WTC11 (cell line): Measurements from ENCODE around the gene NCKAP5. TPM values are rescaled to one million over a fixed set of nuclear protein-coding genes. Genes with fewer than 3 reads are reported as not detected.

Experiments
- ATAC-seq: fragments of 200-7000 bp; cut with Tn5 transposase; 2 replicates; pipeline ENCODE4 v1.10.0; 2021; ENCODE audit warnings: mild to moderate bottlenecking, moderate library complexity
- CTCF ChIA-PET: fragments of 300-600 bp; sonication (Branson Sonifier 250); formaldehyde crosslinking; loops from one replicate; lab custom pipeline; 2021; ENCODE audit warnings: antibody characterized with exemption; lab: Charles Lee
- POLR2A ChIA-PET: fragments of 350-600 bp; sonication (Branson Sonifier 250); formaldehyde crosslinking; loops from one replicate; lab custom pipeline; 2021; ENCODE audit warnings: antibody characterized with exemption; lab: Charles Lee
- DNase-seq: peaks from one replicate; pipeline ENCODE4 v3.0.0; 2021; ENCODE audit warnings: low spot score
- H3K27ac Mint-ChIP-seq: 2 replicates; pipeline ENCODE4 v1.8.0; 2021; ENCODE audit warnings: mixed read lengths
- H3K27me3 Mint-ChIP-seq: 2 replicates; pipeline ENCODE4 v1.8.0; 2021; ENCODE audit warnings: low read depth, mild to moderate bottlenecking, moderate library complexity, mixed read lengths
- H3K36me3 Mint-ChIP-seq: 2 replicates; pipeline ENCODE4 v1.8.0; 2021; ENCODE audit warnings: mixed read lengths
- H3K4me1 Mint-ChIP-seq: 2 replicates; pipeline ENCODE4 v1.8.0; 2022; ENCODE audit warnings: mixed read lengths
- H3K4me3 Mint-ChIP-seq: 2 replicates; pipeline ENCODE4 v1.8.0; 2021; ENCODE audit warnings: mild to moderate bottlenecking, moderate library complexity, mixed read lengths
- H3K9me3 Mint-ChIP-seq: 2 replicates; pipeline ENCODE4 v1.8.0; 2021; ENCODE audit warnings: mixed read lengths
- AR ChIP-seq: fragments of 250-450 bp; sonication (Bioruptor Pico); IDR thresholded peaks from 2 replicates; pipeline ENCODE4 v1.9.0; 2021; ENCODE audit warnings: mild to moderate bottlenecking
- CBFB ChIP-seq: sonication (generic); formaldehyde crosslinking; IDR thresholded peaks from 2 replicates; pipeline ENCODE4 v1.8.1; 2022; ENCODE audit warnings: mild to moderate bottlenecking, low read depth, missing genetic modification reagents
- CREM ChIP-seq: sonication (generic); formaldehyde crosslinking; IDR thresholded peaks from 2 replicates; pipeline ENCODE4 v1.8.1; 2022; ENCODE audit warnings: mild to moderate bottlenecking, missing genetic modification reagents, moderate library complexity
- FOXP1 ChIP-seq: sonication (generic); formaldehyde crosslinking; IDR thresholded peaks from 2 replicates; pipeline ENCODE4 v1.8.0; 2022; ENCODE audit warnings: missing genetic modification reagents, mild to moderate bottlenecking, moderate library complexity, borderline replicate concordance
- NR2C2 ChIP-seq: sonication (generic); formaldehyde crosslinking; IDR thresholded peaks from 2 replicates; pipeline ENCODE4 v1.8.0; 2022; ENCODE audit warnings: mild to moderate bottlenecking, missing genetic modification reagents
- NR3C1 ChIP-seq: sonication (generic); formaldehyde crosslinking; conservative IDR thresholded peaks from 2 replicates; pipeline ENCODE4 v1.8.1; 2023; ENCODE audit warnings: low read depth, mild to moderate bottlenecking, missing genetic modification reagents
- OVOL2 ChIP-seq: fragments of 250-450 bp; sonication (Bioruptor Pico); IDR thresholded peaks from 2 replicates; pipeline ENCODE4 v1.9.0; 2021; ENCODE audit warnings: mild to moderate bottlenecking, borderline replicate concordance
- SMAD3 ChIP-seq: sonication (generic); formaldehyde crosslinking; IDR thresholded peaks from 2 replicates; pipeline ENCODE4 v1.8.0; 2022; ENCODE audit warnings: missing genetic modification reagents, mild to moderate bottlenecking, borderline replicate concordance
- TCF7 ChIP-seq: sonication (generic); formaldehyde crosslinking; IDR thresholded peaks from 2 replicates; pipeline ENCODE4 v1.8.0; 2022; ENCODE audit warnings: mild to moderate bottlenecking, low read depth, missing genetic modification reagents, moderate library complexity
- ZBTB21 ChIP-seq: sonication (generic); formaldehyde crosslinking; IDR thresholded peaks from 2 replicates; pipeline ENCODE4 v1.8.1; 2023; ENCODE audit warnings: mild to moderate bottlenecking, missing genetic modification reagents, borderline replicate concordance
- ZNF416 ChIP-seq: fragments of 250-450 bp; sonication (Bioruptor Pico); IDR thresholded peaks from 2 replicates; pipeline ENCODE4 v1.9.0; 2021; ENCODE audit warnings: mild to moderate bottlenecking, inconsistent platforms
- total RNA-seq: library from RNA; stranded (reverse); gene quantifications from 3 replicates; pipeline ENCODE4 v1.2.3, GENCODE V29; 2021
- TF ChIP-seq, protein P1 (sequence below): sonication (generic); formaldehyde crosslinking; IDR thresholded peaks from 2 replicates; pipeline ENCODE4 v1.8.0; 2023; ENCODE audit warnings: missing genetic modification reagents, mild to moderate bottlenecking, borderline replicate concordance
- TF ChIP-seq, protein P2 (sequence below): sonication (generic); formaldehyde crosslinking; IDR thresholded peaks from 2 replicates; pipeline ENCODE4 v1.8.0; 2022; ENCODE audit warnings: missing genetic modification reagents
- TF ChIP-seq, protein P3 (sequence below): sonication (generic); formaldehyde crosslinking; conservative IDR thresholded peaks from 2 replicates; pipeline ENCODE4 v1.8.1; 2022; ENCODE audit warnings: mild to moderate bottlenecking, missing genetic modification reagents
- TF ChIP-seq, protein P4 (sequence below): sonication (generic); formaldehyde crosslinking; IDR thresholded peaks from 2 replicates; pipeline ENCODE4 v1.8.1; 2023; ENCODE audit warnings: mild to moderate bottlenecking, missing genetic modification reagents, moderate library complexity

Gene NCKAP5
- total RNA-seq, 1 experiment from 2014 or later, result 0.55 TPM

DNA sequence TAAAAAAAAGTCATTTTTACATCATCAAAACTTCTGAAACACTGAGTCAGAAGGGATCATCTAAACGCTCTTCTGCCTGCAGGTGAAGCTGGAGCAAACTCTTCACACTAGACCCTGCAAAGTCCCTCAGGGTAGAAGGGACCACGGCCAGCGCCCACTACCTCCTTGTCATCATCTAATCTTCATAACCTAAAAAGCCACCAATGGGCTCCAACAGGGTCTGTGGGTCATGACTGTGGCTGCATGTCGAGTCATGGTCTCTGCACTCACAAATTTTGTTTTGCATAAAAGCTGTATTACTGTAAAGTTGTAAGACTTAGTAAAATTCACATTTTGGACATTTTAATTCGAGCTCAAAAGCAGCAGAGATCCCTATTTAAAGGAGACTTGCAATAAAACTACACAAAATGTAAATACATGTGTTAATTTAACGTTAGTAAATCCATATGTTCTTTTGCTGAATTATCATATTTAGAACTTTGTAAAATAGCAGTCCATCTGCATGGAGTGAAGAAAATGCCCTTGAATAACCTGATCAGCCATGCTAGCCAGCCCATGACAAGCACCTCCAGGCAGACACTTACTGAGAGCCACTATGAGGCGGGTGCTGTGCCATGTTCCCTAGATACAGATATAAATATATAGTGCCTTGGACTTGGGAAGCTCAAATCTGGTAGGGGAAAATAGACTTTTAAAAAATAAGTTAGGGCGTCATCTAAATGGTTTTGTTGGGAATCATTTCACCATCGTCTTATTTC, 461.0 kb downstream of the NCKAP5 start:
- TF ChIP-seq NR2C2 (no peak), AR (no peak), NR3C1 (CRISPR knock-in tag) (no peak), CBFB (no peak), TCF7 (CRISPR knock-in tag) (no peak), FOXP1 (CRISPR knock-in tag) (no peak), SMAD3 (CRISPR knock-in tag) (no peak), ZNF416 (CRISPR knock-in tag) (no peak), OVOL2 (CRISPR knock-in tag) (no peak), ZBTB21 (CRISPR knock-in tag) (no peak), CREM (CRISPR knock-in tag) (no peak)
- TF ChIP-seq, protein P1, sequence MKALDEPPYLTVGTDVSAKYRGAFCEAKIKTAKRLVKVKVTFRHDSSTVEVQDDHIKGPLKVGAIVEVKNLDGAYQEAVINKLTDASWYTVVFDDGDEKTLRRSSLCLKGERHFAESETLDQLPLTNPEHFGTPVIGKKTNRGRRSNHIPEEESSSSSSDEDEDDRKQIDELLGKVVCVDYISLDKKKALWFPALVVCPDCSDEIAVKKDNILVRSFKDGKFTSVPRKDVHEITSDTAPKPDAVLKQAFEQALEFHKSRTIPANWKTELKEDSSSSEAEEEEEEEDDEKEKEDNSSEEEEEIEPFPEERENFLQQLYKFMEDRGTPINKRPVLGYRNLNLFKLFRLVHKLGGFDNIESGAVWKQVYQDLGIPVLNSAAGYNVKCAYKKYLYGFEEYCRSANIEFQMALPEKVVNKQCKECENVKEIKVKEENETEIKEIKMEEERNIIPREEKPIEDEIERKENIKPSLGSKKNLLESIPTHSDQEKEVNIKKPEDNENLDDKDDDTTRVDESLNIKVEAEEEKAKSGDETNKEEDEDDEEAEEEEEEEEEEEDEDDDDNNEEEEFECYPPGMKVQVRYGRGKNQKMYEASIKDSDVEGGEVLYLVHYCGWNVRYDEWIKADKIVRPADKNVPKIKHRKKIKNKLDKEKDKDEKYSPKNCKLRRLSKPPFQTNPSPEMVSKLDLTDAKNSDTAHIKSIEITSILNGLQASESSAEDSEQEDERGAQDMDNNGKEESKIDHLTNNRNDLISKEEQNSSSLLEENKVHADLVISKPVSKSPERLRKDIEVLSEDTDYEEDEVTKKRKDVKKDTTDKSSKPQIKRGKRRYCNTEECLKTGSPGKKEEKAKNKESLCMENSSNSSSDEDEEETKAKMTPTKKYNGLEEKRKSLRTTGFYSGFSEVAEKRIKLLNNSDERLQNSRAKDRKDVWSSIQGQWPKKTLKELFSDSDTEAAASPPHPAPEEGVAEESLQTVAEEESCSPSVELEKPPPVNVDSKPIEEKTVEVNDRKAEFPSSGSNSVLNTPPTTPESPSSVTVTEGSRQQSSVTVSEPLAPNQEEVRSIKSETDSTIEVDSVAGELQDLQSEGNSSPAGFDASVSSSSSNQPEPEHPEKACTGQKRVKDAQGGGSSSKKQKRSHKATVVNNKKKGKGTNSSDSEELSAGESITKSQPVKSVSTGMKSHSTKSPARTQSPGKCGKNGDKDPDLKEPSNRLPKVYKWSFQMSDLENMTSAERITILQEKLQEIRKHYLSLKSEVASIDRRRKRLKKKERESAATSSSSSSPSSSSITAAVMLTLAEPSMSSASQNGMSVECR (CRISPR knock-in tag), result no peak
- TF ChIP-seq, protein P2, sequence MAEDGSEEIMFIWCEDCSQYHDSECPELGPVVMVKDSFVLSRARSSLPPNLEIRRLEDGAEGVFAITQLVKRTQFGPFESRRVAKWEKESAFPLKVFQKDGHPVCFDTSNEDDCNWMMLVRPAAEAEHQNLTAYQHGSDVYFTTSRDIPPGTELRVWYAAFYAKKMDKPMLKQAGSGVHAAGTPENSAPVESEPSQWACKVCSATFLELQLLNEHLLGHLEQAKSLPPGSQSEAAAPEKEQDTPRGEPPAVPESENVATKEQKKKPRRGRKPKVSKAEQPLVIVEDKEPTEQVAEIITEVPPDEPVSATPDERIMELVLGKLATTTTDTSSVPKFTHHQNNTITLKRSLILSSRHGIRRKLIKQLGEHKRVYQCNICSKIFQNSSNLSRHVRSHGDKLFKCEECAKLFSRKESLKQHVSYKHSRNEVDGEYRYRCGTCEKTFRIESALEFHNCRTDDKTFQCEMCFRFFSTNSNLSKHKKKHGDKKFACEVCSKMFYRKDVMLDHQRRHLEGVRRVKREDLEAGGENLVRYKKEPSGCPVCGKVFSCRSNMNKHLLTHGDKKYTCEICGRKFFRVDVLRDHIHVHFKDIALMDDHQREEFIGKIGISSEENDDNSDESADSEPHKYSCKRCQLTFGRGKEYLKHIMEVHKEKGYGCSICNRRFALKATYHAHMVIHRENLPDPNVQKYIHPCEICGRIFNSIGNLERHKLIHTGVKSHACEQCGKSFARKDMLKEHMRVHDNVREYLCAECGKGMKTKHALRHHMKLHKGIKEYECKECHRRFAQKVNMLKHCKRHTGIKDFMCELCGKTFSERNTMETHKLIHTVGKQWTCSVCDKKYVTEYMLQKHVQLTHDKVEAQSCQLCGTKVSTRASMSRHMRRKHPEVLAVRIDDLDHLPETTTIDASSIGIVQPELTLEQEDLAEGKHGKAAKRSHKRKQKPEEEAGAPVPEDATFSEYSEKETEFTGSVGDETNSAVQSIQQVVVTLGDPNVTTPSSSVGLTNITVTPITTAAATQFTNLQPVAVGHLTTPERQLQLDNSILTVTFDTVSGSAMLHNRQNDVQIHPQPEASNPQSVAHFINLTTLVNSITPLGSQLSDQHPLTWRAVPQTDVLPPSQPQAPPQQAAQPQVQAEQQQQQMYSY (CRISPR knock-in tag), result no peak
- TF ChIP-seq, protein P3, sequence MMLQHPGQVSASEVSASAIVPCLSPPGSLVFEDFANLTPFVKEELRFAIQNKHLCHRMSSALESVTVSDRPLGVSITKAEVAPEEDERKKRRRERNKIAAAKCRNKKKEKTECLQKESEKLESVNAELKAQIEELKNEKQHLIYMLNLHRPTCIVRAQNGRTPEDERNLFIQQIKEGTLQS (CRISPR knock-in tag), result no peak
- TF ChIP-seq, protein P4, sequence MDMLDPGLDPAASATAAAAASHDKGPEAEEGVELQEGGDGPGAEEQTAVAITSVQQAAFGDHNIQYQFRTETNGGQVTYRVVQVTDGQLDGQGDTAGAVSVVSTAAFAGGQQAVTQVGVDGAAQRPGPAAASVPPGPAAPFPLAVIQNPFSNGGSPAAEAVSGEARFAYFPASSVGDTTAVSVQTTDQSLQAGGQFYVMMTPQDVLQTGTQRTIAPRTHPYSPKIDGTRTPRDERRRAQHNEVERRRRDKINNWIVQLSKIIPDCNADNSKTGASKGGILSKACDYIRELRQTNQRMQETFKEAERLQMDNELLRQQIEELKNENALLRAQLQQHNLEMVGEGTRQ, result no peak
- Mint-ChIP-seq H3K27ac (no peak overlapping the region), H3K4me1 (no peaks in the 10 kb centered on the region), H3K27me3 (no peaks in the 10 kb centered on the region), H3K9me3 (0 out of 2 replicates have a peak, but pooled peaks cover 8% of the 10 kb centered on the region), H3K36me3 (no peaks in the 10 kb centered on the region), H3K4me3 (no peak overlapping the region)
- ChIA-PET POLR2A (no interaction called here), CTCF (no interaction called here)
- DNase-seq, result no peak
- no peak for ATAC-seq
